Measurements from ENCODE around the gene MLLT3.

The MLLT3 gene

DNA sequence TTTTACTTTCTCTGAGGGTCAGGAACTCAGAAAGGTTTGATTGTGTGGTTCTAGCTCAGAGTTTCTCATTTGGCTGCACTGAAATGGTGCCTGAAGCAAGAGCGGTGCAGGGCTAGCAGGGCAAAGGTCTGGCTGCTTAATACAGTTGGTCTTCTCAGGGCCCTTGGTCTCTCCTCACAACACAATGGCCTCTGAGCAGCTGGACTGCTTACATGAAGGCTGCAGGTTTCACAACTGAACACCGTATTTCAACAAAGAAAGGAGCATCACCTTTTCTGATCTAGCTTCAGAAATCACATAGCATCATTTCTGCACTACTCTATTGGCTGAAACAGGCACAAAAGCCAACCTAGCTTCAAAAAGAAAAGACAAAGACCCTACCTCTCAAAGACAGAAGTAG, 122.2 kb downstream of the MLLT3 start:
- H3K27me3 Mint-ChIP-seq (ENCODE audit: low read depth): no peaks in the 10 kb centered on the region
- H3K4me1 Mint-ChIP-seq: no peaks in the 10 kb centered on the region
- H3K36me3 Mint-ChIP-seq (ENCODE audit: low read depth): peaks cover 15% of the 10 kb centered on the region
- TF ChIP-seq, protein P1, sequence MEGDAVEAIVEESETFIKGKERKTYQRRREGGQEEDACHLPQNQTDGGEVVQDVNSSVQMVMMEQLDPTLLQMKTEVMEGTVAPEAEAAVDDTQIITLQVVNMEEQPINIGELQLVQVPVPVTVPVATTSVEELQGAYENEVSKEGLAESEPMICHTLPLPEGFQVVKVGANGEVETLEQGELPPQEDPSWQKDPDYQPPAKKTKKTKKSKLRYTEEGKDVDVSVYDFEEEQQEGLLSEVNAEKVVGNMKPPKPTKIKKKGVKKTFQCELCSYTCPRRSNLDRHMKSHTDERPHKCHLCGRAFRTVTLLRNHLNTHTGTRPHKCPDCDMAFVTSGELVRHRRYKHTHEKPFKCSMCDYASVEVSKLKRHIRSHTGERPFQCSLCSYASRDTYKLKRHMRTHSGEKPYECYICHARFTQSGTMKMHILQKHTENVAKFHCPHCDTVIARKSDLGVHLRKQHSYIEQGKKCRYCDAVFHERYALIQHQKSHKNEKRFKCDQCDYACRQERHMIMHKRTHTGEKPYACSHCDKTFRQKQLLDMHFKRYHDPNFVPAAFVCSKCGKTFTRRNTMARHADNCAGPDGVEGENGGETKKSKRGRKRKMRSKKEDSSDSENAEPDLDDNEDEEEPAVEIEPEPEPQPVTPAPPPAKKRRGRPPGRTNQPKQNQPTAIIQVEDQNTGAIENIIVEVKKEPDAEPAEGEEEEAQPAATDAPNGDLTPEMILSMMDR (IDR thresholded peaks at IDR 0.05; ENCODE audit: unreplicated experiment in 3 of 3): no peak
- no peak overlapping the region for H3K27ac Mint-ChIP-seq
- no peak overlapping the region for H3K4me3 Mint-ChIP-seq
- H3K9me3 Mint-ChIP-seq: peaks cover 9% of the 10 kb centered on the region

DNA sequence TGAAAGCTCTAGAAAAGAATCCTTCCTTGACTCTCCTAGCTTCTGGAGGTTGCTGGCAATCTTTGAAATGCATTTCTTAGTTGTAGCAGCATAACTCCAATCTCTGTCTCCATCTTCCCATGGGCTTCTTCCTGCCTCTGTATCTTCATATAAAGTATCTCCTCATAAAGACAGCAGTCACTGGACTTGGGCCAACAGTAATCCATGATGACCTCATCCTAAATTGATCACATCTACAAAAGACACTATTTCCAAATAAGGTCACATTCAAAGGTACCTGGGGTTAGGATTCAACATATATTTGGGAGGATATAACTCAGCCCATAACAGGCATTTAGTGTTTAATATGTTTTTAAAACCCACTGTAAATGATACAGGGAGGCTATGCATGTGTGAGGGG, 123.3 kb downstream of the MLLT3 start:
- Mint-ChIP-seq H3K36me3 (ENCODE audit: low read depth) (peaks cover 7% of the 10 kb centered on the region), H3K4me3 (no peak overlapping the region), H3K4me1 (no peaks in the 10 kb centered on the region), H3K9me3 (peaks cover 9% of the 10 kb centered on the region), H3K27me3 (ENCODE audit: low read depth) (no peaks in the 10 kb centered on the region), H3K27ac (no peak overlapping the region)
- TF ChIP-seq, protein P1 (IDR thresholded peaks at IDR 0.05; ENCODE audit: unreplicated experiment in 3 of 3): no peak

GRCh38 chr9:20496328-20496727, 126.0 kb downstream of the MLLT3 start:
- Mint-ChIP-seq H3K4me3 (no peak overlapping the region), H3K9me3 (no peaks in the 10 kb centered on the region), H3K36me3 (ENCODE audit: low read depth) (no peaks in the 10 kb centered on the region)

DNA sequence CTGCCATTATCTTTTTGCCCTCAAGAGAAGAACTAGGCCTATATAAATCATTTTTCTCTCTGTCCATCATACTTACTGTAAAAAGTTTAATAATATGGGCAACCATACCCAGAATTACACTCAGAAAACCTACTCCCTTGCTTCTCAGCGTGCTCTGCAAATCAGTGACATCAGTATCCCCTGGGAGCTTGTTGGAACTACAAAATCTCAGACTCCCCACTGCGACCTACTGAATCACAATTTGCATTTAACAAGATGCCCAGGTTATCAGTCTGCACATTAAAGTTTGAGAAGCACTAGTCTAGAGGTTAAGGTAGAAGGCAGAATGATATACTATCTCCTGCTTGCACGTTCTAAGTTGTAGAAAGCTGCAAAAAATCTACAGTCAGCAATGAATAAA, 127.2 kb downstream of the MLLT3 start:
- no peaks in the 10 kb centered on the region for H3K9me3 Mint-ChIP-seq
- peak overlapping the region in 1 of 3 experiments; percentile 7 for H3K27ac Mint-ChIP-seq
- TF ChIP-seq, protein P1 (IDR thresholded peaks at IDR 0.05; ENCODE audit: unreplicated experiment in 3 of 3): no peak
- H3K4me3 Mint-ChIP-seq: no peak overlapping the region
- H3K27me3 Mint-ChIP-seq (ENCODE audit: low read depth): no peaks in the 10 kb centered on the region
- H3K36me3 Mint-ChIP-seq (ENCODE audit: low read depth): no peaks in the 10 kb centered on the region
- H3K4me1 Mint-ChIP-seq: no peaks in the 10 kb centered on the region

More at GRCh38 chr9:20496328-20496727, 126.0 kb downstream of the MLLT3 start:
- H3K27ac Mint-ChIP-seq: no peak overlapping the region
- TF ChIP-seq, protein P1 (IDR thresholded peaks at IDR 0.05; ENCODE audit: unreplicated experiment in 3 of 3): no peak
- H3K4me1 Mint-ChIP-seq: no peaks in the 10 kb centered on the region
- no peaks in the 10 kb centered on the region for H3K27me3 Mint-ChIP-seq (ENCODE audit: low read depth)

- Mint-ChIP-seq H3K9me3 (no peaks in the 10 kb centered on the region), H3K27me3 (ENCODE audit: low read depth) (no peaks in the 10 kb centered on the region), H3K4me1 (no peaks in the 10 kb centered on the region), H3K36me3 (ENCODE audit: low read depth) (no peaks in the 10 kb centered on the region), H3K4me3 (no peak overlapping the region), H3K27ac (no peak overlapping the region)
- TF ChIP-seq, protein P1 (IDR thresholded peaks at IDR 0.05; ENCODE audit: unreplicated experiment in 3 of 3): no peak
Measured at GRCh38 chr9:20494035-20494434, 128.3 kb downstream of the MLLT3 start.

GRCh38 chr9:20492772-20493171, 129.5 kb downstream of the MLLT3 start:
- H3K4me1 Mint-ChIP-seq: no peaks in the 10 kb centered on the region
- no peaks in the 10 kb centered on the region for H3K9me3 Mint-ChIP-seq
- H3K27me3 Mint-ChIP-seq (ENCODE audit: low read depth): no peaks in the 10 kb centered on the region
- no peaks in the 10 kb centered on the region for H3K36me3 Mint-ChIP-seq (ENCODE audit: low read depth)
- TF ChIP-seq, protein P1 (IDR thresholded peaks at IDR 0.05; ENCODE audit: unreplicated experiment in 3 of 3): no peak
- no peak overlapping the region for H3K4me3 Mint-ChIP-seq
- no peak overlapping the region for H3K27ac Mint-ChIP-seq

Measured in nephron (organoid).